GM23338 (cell line): Measurements from ENCODE around the gene LRRC17. TPM values are rescaled to one million over a fixed set of nuclear protein-coding genes. Genes with fewer than 3 reads are reported as not detected.

Source experiments
- ATAC-seq: fragments of 200-7000 bp; cut with Tn5 transposase; 3 replicates; pipeline ENCODE4 v1.9.1; 2020
- DNase-seq: peaks from one replicate; pipeline ENCODE4 v3.0.0-alpha.2; 2015; ENCODE audit warnings: low spot score
- H2AFZ ChIP-seq: fragments of 200-600 bp; sonication (generic); 2 replicates; pipeline ENCODE4 v1.8.0; 2016; ENCODE audit warnings: antibody characterized with exemption, mild to moderate bottlenecking, moderate library complexity
- H3F3A ChIP-seq: fragments of 200-600 bp; sonication (generic); replicated peaks from 2 replicates; pipeline ENCODE4 v1.8.0; 2017; ENCODE audit warnings: antibody characterized with exemption, mixed run types, low read depth
- H3K27ac ChIP-seq: fragments of 200-600 bp; sonication (generic); 2 replicates; pipeline ENCODE4 v1.6.1; 2016; ENCODE audit warnings: low read depth
- H3K27me3 ChIP-seq: fragments of 200-600 bp; sonication (generic); 2 replicates; pipeline ENCODE4 v1.8.0; 2016; ENCODE audit warnings: mild to moderate bottlenecking, mixed run types, moderate library complexity; ENCODE audit not compliant: insufficient read depth
- H3K36me3 ChIP-seq: fragments of 200-600 bp; sonication (generic); 2 replicates; pipeline ENCODE4 v1.8.0; 2016; ENCODE audit warnings: mild to moderate bottlenecking; ENCODE audit not compliant: insufficient read depth
- H3K4me1 ChIP-seq: fragments of 200-600 bp; sonication (generic); 2 replicates; pipeline ENCODE4 v1.8.0; 2016; ENCODE audit warnings: mild to moderate bottlenecking, moderate library complexity; ENCODE audit not compliant: insufficient read depth
- H3K4me2 ChIP-seq: fragments of 200-600 bp; sonication (generic); 2 replicates; pipeline ENCODE4 v1.7.1; 2017; ENCODE audit warnings: mixed run types
- H3K4me3 ChIP-seq: fragments of 200-600 bp; sonication (generic); 2 replicates; pipeline ENCODE4 v1.6.1; 2016; ENCODE audit warnings: mixed run types
- H3K79me2 ChIP-seq: fragments of 200-600 bp; sonication (generic); replicated peaks from 2 replicates; pipeline ENCODE4 v1.8.0; 2017; ENCODE audit warnings: mild to moderate bottlenecking; ENCODE audit not compliant: insufficient read depth
- H3K9me2 ChIP-seq: fragments of 200-600 bp; sonication (generic); 2 replicates; pipeline ENCODE4 v1.8.0; 2017; ENCODE audit not compliant: insufficient read depth
- H4K20me1 ChIP-seq: fragments of 200-600 bp; sonication (generic); replicated peaks from 2 replicates; pipeline ENCODE4 v1.8.0; 2017; ENCODE audit warnings: mild to moderate bottlenecking; ENCODE audit not compliant: insufficient read depth
- H3K27ac Mint-ChIP-seq: 2 replicates; pipeline ENCODE4 v1.8.0; 2020; ENCODE audit warnings: inconsistent platforms, mild to moderate bottlenecking, moderate library complexity, mixed read lengths
- H3K27me3 Mint-ChIP-seq: 3 replicates; pipeline ENCODE4 v1.8.0; 2022; ENCODE audit warnings: low read depth, mild to moderate bottlenecking, moderate library complexity, mixed read lengths, inconsistent platforms; ENCODE audit not compliant: insufficient read depth, poor library complexity
- H3K36me3 Mint-ChIP-seq: 3 replicates; pipeline ENCODE4 v1.8.0; 2021; ENCODE audit warnings: low read depth, mild to moderate bottlenecking, inconsistent platforms, moderate library complexity, mixed read lengths
- H3K4me1 Mint-ChIP-seq: 3 replicates; pipeline ENCODE4 v1.8.0; 2020; ENCODE audit warnings: mild to moderate bottlenecking, inconsistent platforms, mixed read lengths
- H3K4me3 Mint-ChIP-seq: 3 replicates; pipeline ENCODE4 v1.8.0; 2021; ENCODE audit warnings: moderate library complexity, mild to moderate bottlenecking, inconsistent platforms, mixed read lengths
- H3K9me3 Mint-ChIP-seq: 3 replicates; pipeline ENCODE4 v1.8.0; 2020; ENCODE audit warnings: moderate library complexity, mild to moderate bottlenecking, inconsistent platforms, mixed read lengths
- CREB1 ChIP-seq: fragments of 250-450 bp; sonication (Bioruptor Pico); IDR thresholded peaks from 2 replicates; pipeline ENCODE4 v1.5.0; 2020; ENCODE audit warnings: low read depth, mild to moderate bottlenecking, moderate library complexity
- EZH2phosphoT487 ChIP-seq: fragments of 200-600 bp; sonication (generic); IDR thresholded peaks from one replicate; pipeline ENCODE4 v1.8.1; 2018; ENCODE audit warnings: antibody characterized with exemption; ENCODE audit not compliant: unreplicated experiment
- JUNB ChIP-seq: IDR thresholded peaks from one replicate; pipeline ENCODE4 v1.6.1; 2016; ENCODE audit warnings: antibody characterized with exemption; ENCODE audit not compliant: unreplicated experiment
- NANOG ChIP-seq: IDR thresholded peaks from 2 replicates; pipeline ENCODE4 v1.6.1; 2016; ENCODE audit warnings: antibody characterized with exemption, borderline replicate concordance
- STAT1 ChIP-seq: IDR thresholded peaks from one replicate; pipeline ENCODE4 v1.6.1; 2016; ENCODE audit warnings: antibody characterized with exemption; ENCODE audit not compliant: unreplicated experiment
- ZNF114 ChIP-seq: fragments of 250-450 bp; sonication (Bioruptor Pico); IDR thresholded peaks from 2 replicates; pipeline ENCODE4 v1.5.0; 2020; ENCODE audit warnings: mild to moderate bottlenecking, moderate library complexity
- ZNF331 ChIP-seq: fragments of 250-450 bp; sonication (Bioruptor Pico); IDR thresholded peaks from 2 replicates; pipeline ENCODE4 v1.5.0; 2020; ENCODE audit warnings: low read depth, mild to moderate bottlenecking, moderate library complexity
- ZNF462 ChIP-seq: fragments of 250-450 bp; sonication (Bioruptor Pico); IDR thresholded peaks from 2 replicates; pipeline ENCODE4 v1.5.0; 2020; ENCODE audit warnings: mild to moderate bottlenecking, moderate library complexity
- polyA plus RNA-seq: library from polyadenylated mRNA; unstranded; fragments of >200 nt; fragmentation: Nextera tagmentation; extraction: Ambion mirVana; gene quantifications from 2 replicates; pipeline ENCODE4 v1.2.1, GENCODE V29; 2016
- total RNA-seq: library from RNA; depleted of rRNA; stranded (reverse); fragments of >200 nt; shearing (Covaris generic); gene quantifications from 2 replicates; pipeline ENCODE4 v1.2.3, GENCODE V29; 2014

Gene LRRC17
- total and polyA plus RNA-seq, 2 experiments from 2014 or later: 2.8 to 3.1 TPM

GRCh38 chr7:102935450-102936115 is 22.8 kb downstream of the LRRC17 start:
- Mint-ChIP-seq H3K4me1 (peaks cover 63% of the 10 kb centered on the region), H3K4me3 (no peak overlapping the region), H3K9me3 (no peaks in the 10 kb centered on the region), H3K36me3 (no peaks in the 10 kb centered on the region), H3K27me3 (no peaks in the 10 kb centered on the region), H3K27ac (no peak overlapping the region)
- no peak for DNase-seq
- Histone ChIP-seq H3K36me3 (no peaks in the 10 kb centered on the region), H3K79me2 (no peaks in the 10 kb centered on the region), H3K27me3 (no peaks in the 10 kb centered on the region), H2AFZ (no peak overlapping the region), H3K4me3 (no peak overlapping the region), H3K27ac (no peak overlapping the region), H3F3A (no peaks in the 10 kb centered on the region), H3K4me1 (peaks cover 59% of the 10 kb centered on the region), H3K9me2 (no peaks in the 10 kb centered on the region), H3K4me2 (peak overlapping the region; percentile 50; the same call in 1 of the 2 replicates), H4K20me1 (no peaks in the 10 kb centered on the region)
- ATAC-seq: no peak
- no peak for TF ChIP-seq CREB1 (CRISPR knock-in tag)
- no peak for TF ChIP-seq NANOG

- Histone ChIP-seq H3K27me3 (no peaks in the 10 kb centered on the region), H3K36me3 (no peaks in the 10 kb centered on the region), H3K9me2 (no peaks in the 10 kb centered on the region), H2AFZ (no peak overlapping the region), H3K4me3 (no peak overlapping the region), H3K4me2 (peak overlapping the region; percentile 13; the same call in 1 of the 2 replicates), H3K27ac (no peak overlapping the region), H3K4me1 (peaks cover 73% of the 10 kb centered on the region), H3F3A (no peaks in the 10 kb centered on the region), H3K79me2 (no peaks in the 10 kb centered on the region), H4K20me1 (no peaks in the 10 kb centered on the region)
- DNase-seq (no peak), ATAC-seq (no peak)
- TF ChIP-seq ZNF114 (no peak), ZNF331 (CRISPR knock-in tag) (no peak), STAT1 (no peak), JUNB (no peak), EZH2phosphoT487 (no peak), ZNF462 (CRISPR knock-in tag) (no peak)
- Mint-ChIP-seq H3K9me3 (no peaks in the 10 kb centered on the region), H3K27me3 (no peaks in the 10 kb centered on the region), H3K4me1 (peaks cover 72% of the 10 kb centered on the region), H3K36me3 (no peaks in the 10 kb centered on the region), H3K27ac (no peak overlapping the region), H3K4me3 (no peak overlapping the region)
These were observed 25.9 kb downstream of the LRRC17 start for GRCh38 chr7:102938679-102939078.
